IPS DF 6.9 (cell line): ENCODE results near the gene ABHD4.
A peak's percentile ranks its signal among the peaks of the same experiment; 100 is the strongest.

Experiments
- DNase-seq: peaks from one replicate; pipeline ENCODE4 v3.0.0-alpha.2; 2013; ENCODE audit warnings: low read depth, low spot score
- H3K27ac ChIP-seq: one replicate; pipeline ENCODE4 v1.5.1; 2013; ENCODE audit warnings: low read length, control low read depth
- H3K27me3 ChIP-seq: 2 replicates; pipeline ENCODE4 v1.6.1; 2013; ENCODE audit warnings: mild to moderate bottlenecking, low read length; ENCODE audit not compliant: control insufficient read depth, insufficient read depth
- H3K36me3 ChIP-seq: 2 replicates; pipeline ENCODE4 v1.6.1; 2013; ENCODE audit warnings: low read length; ENCODE audit not compliant: control insufficient read depth, insufficient read depth
- H3K4me1 ChIP-seq: 2 replicates; pipeline ENCODE4 v1.6.1; 2013; ENCODE audit warnings: low read length; ENCODE audit not compliant: control insufficient read depth, insufficient read depth
- H3K4me3 ChIP-seq: 2 replicates; pipeline ENCODE4 v1.5.1; 2013; ENCODE audit warnings: mild to moderate bottlenecking, low read length
- H3K9me3 ChIP-seq: 2 replicates; pipeline ENCODE4 v1.6.1; 2013; ENCODE audit warnings: low read length, inconsistent platforms; ENCODE audit not compliant: control insufficient read depth, insufficient read depth
- WGBS: extraction: QIAGEN DNeasy Blood & Tissue Kit; methylation state at CpG from one replicate; pipeline ENCODE4 v1.1.7; 2013; ENCODE audit warnings: mixed read lengths, missing lambda C conversion rate; ENCODE audit not compliant: insufficient read length, insufficient coverage; 5-methylcytosine and 5-hydroxymethylcytosine counted together

Gene ABHD4

DNA sequence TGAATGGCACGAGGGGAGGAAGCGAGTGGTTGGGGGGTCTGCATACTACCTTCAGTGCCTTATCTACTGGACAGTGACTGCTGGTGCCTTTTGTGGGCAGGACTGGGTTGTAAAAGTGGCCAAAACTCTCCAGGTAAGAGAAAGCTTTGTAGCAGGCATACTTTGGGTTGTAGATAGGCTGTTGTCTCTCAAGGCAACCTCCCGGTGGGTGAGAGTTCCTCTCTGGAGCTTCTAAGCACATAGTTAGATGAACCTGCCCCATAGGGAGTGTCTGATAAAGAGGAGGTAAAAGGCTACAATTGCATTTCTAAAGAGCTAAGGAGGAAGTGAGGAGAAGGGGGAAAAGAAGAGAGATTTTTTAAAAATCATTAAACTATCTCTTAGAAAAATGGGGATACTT is 4.9 kb upstream of the ABHD4 start:
- no peak overlapping the region for H3K27ac ChIP-seq
- no peak for DNase-seq
- no peaks in the 10 kb centered on the region for H3K36me3 ChIP-seq
- no CpG with 5 or more reads among the region's 3 CpGs for WGBS
- H3K4me3 ChIP-seq: no peak overlapping the region
- no peaks in the 10 kb centered on the region for H3K9me3 ChIP-seq
- H3K4me1 ChIP-seq: 0 out of 2 replicates have a peak, but pooled peaks cover 2% of the 10 kb centered on the region
- no peaks in the 10 kb centered on the region for H3K27me3 ChIP-seq

DNA sequence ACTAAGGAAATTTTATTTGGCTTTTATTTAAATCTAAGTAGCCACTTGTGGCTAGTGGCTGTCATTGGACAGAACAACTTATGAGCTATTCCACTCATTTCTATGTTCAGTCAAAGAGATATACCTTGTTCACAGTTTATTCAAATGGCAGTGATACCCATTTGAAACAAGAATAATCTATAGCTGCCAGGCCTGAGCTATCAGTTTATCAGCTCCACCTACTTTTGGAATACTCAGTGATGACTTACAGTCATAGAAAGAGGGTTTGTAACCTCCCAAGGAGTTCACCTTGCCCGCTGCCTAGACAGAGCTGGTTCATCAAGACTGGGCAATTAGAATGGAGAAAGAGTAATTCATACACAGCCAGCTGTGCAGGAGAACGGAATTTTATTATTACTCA is 4.5 kb upstream of the ABHD4 start:
- no peaks in the 10 kb centered on the region for H3K27me3 ChIP-seq
- 0 out of 2 replicates have a peak, but pooled peaks cover 2% of the 10 kb centered on the region for H3K4me1 ChIP-seq
- no CpG with 5 or more reads among the region's 2 CpGs for WGBS
- H3K9me3 ChIP-seq: no peaks in the 10 kb centered on the region
- no peak overlapping the region for H3K4me3 ChIP-seq
- no peaks in the 10 kb centered on the region for H3K36me3 ChIP-seq
- DNase-seq: no peak
- no peak overlapping the region for H3K27ac ChIP-seq

DNA sequence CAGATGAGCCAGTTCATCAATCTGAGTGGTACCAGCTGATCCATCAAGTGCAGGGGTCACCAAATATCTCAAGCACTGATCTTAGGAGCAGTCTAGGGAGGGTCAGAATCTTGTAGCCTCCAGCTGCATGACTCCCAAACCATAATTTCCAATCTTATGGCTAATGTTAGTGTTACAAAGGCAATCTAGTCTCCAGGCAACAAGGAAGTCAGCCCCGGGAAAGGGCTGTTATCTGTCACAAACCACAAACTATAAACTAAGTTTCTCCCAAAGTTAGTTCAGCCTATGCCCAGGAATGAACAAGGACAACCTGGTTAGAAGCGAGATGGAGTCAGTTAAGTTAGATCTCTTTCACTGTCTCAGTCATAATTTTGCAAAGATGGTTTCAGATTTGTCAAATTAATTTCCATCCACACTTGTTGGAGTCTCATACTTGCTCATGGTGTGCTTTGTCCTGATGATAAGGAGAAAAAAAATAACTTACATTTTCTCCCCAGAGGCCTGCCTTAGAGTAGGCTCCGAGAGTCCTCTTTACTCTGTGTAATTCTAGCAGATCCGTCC is 3.9 kb upstream of the ABHD4 start:
- H3K4me3 ChIP-seq: no peak overlapping the region
- H3K4me1 ChIP-seq: 0 out of 2 replicates have a peak, but pooled peaks cover 2% of the 10 kb centered on the region
- no peaks in the 10 kb centered on the region for H3K27me3 ChIP-seq
- no peaks in the 10 kb centered on the region for H3K9me3 ChIP-seq
- WGBS: no CpG with 5 or more reads among the region's 4 CpGs
- no peaks in the 10 kb centered on the region for H3K36me3 ChIP-seq
- DNase-seq: no peak
- H3K27ac ChIP-seq: no peak overlapping the region

DNA sequence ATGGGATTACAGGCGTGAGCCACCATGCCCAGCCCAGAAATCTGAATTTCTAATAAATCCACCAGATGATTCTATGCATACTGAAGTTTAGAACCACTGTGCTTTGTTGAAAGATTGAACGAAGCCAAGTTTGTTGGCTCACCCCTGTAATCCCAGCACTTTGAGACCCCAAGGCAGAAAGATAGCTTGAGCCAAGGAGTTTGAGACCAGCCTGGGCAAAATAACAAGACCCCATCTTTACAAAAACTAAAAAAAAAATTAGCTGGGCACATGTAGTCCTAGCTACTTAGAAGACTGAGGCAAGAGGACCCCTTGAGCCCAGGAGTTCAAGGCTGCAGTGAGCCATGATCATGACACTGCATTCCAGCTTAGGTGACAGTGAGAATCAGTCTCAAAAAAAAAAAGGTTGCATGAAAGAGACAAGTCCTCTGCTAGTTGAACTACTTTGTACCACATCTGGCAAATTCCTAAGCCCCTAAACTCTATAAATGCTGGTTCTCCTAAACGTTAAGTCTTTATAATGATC is 1.7 kb upstream of the ABHD4 start:
- DNase-seq: no peak
- Histone ChIP-seq H3K27ac (no peak overlapping the region), H3K9me3 (no peaks in the 10 kb centered on the region), H3K27me3 (no peaks in the 10 kb centered on the region), H3K4me1 (0 out of 2 replicates have a peak, but pooled peaks cover 5% of the 10 kb centered on the region), H3K36me3 (0 out of 2 replicates have a peak, but pooled peaks cover under 1% of the 10 kb centered on the region), H3K4me3 (no peak overlapping the region)
- WGBS: no CpG with 5 or more reads among the region's 3 CpGs

DNA sequence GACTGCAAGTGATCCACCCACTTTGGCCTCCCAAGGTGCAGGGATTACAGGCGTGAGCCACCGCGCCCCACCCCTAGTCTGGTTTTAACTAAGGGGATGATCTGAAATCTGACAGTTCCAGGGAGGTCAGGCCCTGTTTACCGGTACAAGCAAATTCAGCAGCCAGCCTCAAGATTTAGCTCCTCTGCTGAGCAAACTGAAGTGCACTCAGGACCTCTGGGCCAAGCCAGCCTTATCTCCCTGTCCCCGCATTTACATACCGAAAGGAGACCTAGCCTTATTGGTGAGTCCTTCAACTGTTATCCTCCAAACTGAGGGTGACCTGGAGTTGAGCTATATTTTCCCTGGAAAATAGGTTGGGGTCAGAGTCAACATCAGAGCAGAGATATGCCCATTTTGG is 835 bp upstream of the ABHD4 start:
- H3K36me3 ChIP-seq: peaks cover 7% of the 10 kb centered on the region; the same call in 1 of the 2 replicates
- WGBS: no CpG with 5 or more reads among the region's 6 CpGs
- no peaks in the 10 kb centered on the region for H3K9me3 ChIP-seq
- no peak overlapping the region for H3K27ac ChIP-seq
- H3K27me3 ChIP-seq: no peaks in the 10 kb centered on the region
- 0 out of 2 replicates have a peak, but pooled peaks cover 5% of the 10 kb centered on the region for H3K4me1 ChIP-seq
- no peak for DNase-seq
- H3K4me3 ChIP-seq: no peak overlapping the region

DNA sequence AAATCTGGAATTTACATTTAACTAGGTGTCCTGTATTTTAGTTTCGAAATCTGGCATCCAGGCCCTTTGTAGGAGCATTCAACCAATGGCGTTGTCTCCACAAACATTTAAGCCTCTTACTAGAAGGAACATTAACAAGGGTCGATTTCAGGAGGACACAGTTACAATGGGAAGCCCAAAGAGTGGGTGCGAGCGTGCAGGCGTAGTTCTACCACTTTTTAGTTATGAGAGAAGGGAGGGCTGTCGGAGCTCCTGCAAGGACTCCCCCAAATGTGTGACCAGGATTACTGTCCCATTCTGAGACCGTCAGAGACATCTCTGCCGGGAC is 365 bp upstream of the ABHD4 start:
- Histone ChIP-seq H3K27ac (no peak overlapping the region), H3K36me3 (peaks cover 10% of the 10 kb centered on the region; the same call in 1 of the 2 replicates), H3K4me1 (0 out of 2 replicates have a peak, but pooled peaks cover 5% of the 10 kb centered on the region), H3K27me3 (no peaks in the 10 kb centered on the region), H3K9me3 (no peaks in the 10 kb centered on the region), H3K4me3 (peak overlapping the region; percentile 73; the same call in 1 of the 2 replicates)
- WGBS: no CpG with 5 or more reads among the region's 9 CpGs
- no peak for DNase-seq

DNA sequence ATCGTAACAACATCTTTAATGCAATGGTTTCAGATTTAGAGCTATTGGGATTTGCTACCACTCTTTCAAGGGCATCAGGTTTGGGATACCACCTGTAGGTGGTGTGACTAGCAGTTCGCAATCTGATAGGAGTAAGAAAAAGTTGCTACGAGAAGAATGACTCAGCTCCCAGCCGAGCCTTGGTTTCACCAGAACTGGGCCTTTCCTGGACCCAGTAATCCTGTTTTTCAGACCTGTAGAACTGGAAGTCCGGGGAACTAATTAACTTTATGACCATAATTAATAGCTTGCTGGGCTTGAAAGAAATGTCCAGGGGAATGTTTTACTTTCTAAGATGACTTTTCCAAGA is 770 bp downstream of the ABHD4 start:
- no CpG with 5 or more reads among the region's 5 CpGs for WGBS
- Histone ChIP-seq H3K27me3 (no peaks in the 10 kb centered on the region), H3K36me3 (peaks cover 18% of the 10 kb centered on the region), H3K9me3 (no peaks in the 10 kb centered on the region), H3K27ac (no peak overlapping the region), H3K4me3 (peak overlapping the region; percentile 73; the same call in 1 of the 2 replicates), H3K4me1 (0 out of 2 replicates have a peak, but pooled peaks cover 3% of the 10 kb centered on the region)
- no peak for DNase-seq

DNA sequence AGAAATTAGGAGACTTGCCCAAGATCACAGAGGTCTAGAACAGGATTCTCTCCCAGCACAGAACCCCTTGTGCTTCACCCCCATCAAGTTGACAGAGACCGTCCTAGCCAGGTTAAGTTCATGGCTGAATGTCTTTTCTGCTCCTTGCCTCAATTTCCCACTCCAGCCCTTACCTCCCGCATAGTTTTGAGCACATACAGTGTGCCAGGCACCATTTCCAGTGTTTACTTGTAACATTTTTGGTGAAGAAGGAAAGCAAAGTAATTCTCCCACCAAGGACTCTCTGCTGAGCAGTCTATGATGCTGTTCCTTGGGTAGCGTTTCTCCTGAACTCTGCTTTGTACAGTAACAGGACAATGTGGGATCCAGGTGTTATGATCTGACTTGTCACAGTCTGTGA is 1.2 kb downstream of the ABHD4 start:
- Histone ChIP-seq H3K4me1 (0 out of 2 replicates have a peak, but pooled peaks cover 3% of the 10 kb centered on the region), H3K27ac (no peak overlapping the region)
- WGBS: no CpG with 5 or more reads among the region's 3 CpGs

DNA sequence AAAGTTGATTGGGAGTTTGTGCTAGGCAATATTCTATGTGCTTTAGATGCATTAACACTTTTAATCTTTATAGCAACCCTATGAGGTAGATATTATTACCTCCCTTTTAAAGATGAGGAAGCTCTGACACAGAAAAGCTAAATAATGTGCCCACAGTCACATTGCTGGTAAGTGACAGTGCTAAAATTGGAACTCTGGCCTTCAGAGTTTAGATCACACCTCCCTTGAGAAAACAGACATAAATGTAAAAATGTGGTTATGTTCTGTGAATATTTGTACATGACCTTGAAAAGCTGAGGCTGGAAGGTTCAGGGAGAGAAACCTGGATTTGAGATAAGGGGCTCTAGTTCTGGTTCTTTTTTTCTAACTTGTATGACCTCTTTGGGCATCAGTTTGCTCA is 1.9 kb downstream of the ABHD4 start:
- peaks cover 25% of the 10 kb centered on the region for H3K36me3 ChIP-seq
- 0 out of 2 replicates have a peak, but pooled peaks cover 3% of the 10 kb centered on the region for H3K4me1 ChIP-seq
- no peaks in the 10 kb centered on the region for H3K9me3 ChIP-seq
- DNase-seq: no peak
- no peak overlapping the region for H3K27ac ChIP-seq
- H3K27me3 ChIP-seq: no peaks in the 10 kb centered on the region
- H3K4me3 ChIP-seq: no peak overlapping the region

More for the DNA sequence above, 1.2 kb downstream of the ABHD4 start:
- peaks cover 19% of the 10 kb centered on the region for H3K36me3 ChIP-seq
- H3K4me3 ChIP-seq: no peak overlapping the region
- DNase-seq: no peak
- H3K27me3 ChIP-seq: no peaks in the 10 kb centered on the region
- H3K9me3 ChIP-seq: no peaks in the 10 kb centered on the region

DNA sequence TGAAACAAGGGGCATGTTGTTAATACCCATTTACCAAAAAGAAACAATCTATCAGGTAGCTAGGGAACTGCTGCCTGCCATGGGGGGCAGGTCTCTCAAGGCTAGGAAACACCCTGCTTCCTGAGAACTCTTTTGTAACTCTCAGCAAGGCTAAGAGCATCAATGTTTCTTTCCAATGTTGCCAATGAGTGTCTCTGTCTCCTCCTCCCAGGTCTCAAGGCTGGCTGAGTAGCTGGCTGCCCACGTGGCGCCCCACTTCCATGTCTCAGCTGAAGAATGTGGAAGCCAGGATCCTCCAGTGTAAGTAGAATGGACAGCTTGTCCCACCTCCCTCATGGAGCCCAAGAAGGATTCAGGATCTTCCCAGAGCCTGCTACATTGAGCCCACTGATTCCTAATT is 3.4 kb downstream of the ABHD4 start:
- H3K4me1 ChIP-seq: 0 out of 2 replicates have a peak, but pooled peaks cover 3% of the 10 kb centered on the region
- no peak overlapping the region for H3K27ac ChIP-seq
- peaks cover 33% of the 10 kb centered on the region for H3K36me3 ChIP-seq
- DNase-seq: no peak
- WGBS: no CpG with 5 or more reads among the region's 2 CpGs
- no peaks in the 10 kb centered on the region for H3K9me3 ChIP-seq
- no peak overlapping the region for H3K4me3 ChIP-seq
- H3K27me3 ChIP-seq: no peaks in the 10 kb centered on the region

DNA sequence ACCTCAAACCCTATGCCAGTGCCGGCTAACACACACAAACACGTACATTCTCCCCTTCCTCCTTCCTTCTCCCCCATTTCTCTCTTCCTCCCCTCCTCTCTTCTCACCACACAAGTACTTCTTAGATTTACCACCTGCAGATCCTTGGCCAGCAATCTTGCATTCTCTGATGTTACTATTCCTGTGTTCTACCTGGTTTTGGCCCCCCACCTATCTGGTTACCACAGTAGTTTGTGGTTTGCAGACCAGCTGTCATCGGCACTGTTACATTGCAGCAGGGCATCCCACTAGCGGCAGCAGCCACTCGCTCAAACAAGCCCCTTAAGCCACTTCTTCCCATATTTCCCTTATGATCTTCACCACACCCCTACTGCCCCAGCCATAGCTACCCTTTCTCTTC is 3.9 kb downstream of the ABHD4 start:
- WGBS: 100% methylated on average over 2 of the region's 5 CpGs
- H3K4me1 ChIP-seq: 0 out of 2 replicates have a peak, but pooled peaks cover 3% of the 10 kb centered on the region
- no peak overlapping the region for H3K27ac ChIP-seq
- H3K27me3 ChIP-seq: no peaks in the 10 kb centered on the region
- DNase-seq: no peak
- peaks cover 35% of the 10 kb centered on the region for H3K36me3 ChIP-seq
- no peaks in the 10 kb centered on the region for H3K9me3 ChIP-seq
- H3K4me3 ChIP-seq: no peak overlapping the region
